ENCODE results near the gene TRIM23. TPM values are rescaled to one million over a fixed set of nuclear protein-coding genes. Genes with fewer than 3 reads are reported as not detected.
"Not testable (repeated sequence)": the region's sequence is repeated elsewhere in the genome, so short reads cannot be mapped to it uniquely, and the experiment has no call there.

TRIM23 gene
- 10 to 100 TPM; 26.1 to 29.6 (median 29.0) TPM for polyA plus RNA-seq (ENCODE audit: insufficient read length in 3 of 3)

DNA sequence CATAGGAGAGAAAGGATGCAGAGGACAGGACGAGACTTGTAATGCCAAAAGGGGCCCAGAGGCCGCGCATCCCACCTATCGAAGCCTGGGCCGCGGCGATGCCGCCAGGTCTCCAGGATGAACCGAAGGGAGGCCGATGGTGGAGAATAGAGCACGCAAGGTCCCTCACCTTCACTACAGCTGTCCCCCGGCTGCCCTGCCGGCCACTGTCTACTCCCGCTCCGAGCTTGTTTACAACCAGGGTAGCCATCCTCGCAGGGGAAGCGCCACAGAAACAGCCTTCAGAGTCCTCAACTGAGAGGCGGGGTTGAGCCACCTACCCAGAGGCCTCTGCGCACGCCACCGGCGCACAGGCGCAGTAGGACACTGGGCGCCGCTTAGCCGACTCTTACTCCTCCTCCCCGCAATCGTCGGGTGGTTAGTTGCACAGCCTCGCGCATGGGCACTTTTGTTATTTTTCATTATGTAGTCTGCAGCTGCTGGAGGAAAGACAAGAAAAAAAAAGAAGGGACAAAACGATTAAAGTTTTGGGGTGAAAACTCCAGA lies at the start of gene TRIM23:
Gene TRIM23, minus strand, starts transcription at position 309 of the 546 bp plus-strand sequence. Its CDS starts 59 bp downstream, at position 250.
- peak; percentile 91 to 94 (median 93) for DNase-seq (ENCODE audit: low read depth in 3 of 3, low spot score in 2 of 3)

DNA sequence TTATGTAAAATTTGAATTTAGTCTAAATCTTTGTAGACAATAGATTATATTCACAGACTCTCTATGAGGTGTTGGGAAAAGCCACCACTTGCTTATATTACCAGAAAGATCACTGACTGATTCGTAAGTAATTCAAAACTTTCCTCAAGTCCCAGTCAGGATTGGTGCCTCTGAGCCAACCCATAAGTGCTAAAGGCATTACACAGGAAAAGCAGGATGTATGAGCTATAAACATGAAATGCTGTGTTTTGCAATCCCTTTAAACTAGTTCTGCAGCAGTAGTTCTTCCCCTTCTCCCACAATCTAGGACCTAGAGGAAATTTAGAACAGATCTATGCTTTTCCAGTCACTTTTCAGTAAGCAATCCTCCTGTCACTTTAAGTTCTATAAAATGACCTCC lies 48.7 kb upstream of the TRIM23 start:
- no peak for DNase-seq (ENCODE audit: low read depth in 3 of 3, low spot score in 2 of 3)

DNA sequence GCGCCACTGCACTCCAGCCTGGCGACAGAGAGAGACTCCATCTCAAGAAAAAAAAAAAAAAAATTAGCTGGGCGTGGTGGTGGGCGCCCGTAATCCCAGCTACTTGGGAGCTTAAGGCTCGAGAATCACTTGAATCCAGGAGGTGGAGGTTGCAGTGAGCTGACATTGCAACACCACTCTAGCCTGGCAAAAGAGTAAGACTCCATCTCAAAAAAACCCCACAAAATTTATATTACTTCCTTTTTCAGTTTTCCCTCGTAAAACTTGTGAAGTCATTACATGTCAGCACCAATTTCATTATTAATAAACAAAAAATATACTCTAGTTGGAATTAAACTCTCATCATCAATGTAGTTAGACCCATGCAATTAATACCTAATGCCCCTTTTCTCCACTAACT lies 44.6 kb upstream of the TRIM23 start:
- DNase-seq (ENCODE audit: low read depth in 3 of 3, low spot score in 2 of 3) = no peak

DNA sequence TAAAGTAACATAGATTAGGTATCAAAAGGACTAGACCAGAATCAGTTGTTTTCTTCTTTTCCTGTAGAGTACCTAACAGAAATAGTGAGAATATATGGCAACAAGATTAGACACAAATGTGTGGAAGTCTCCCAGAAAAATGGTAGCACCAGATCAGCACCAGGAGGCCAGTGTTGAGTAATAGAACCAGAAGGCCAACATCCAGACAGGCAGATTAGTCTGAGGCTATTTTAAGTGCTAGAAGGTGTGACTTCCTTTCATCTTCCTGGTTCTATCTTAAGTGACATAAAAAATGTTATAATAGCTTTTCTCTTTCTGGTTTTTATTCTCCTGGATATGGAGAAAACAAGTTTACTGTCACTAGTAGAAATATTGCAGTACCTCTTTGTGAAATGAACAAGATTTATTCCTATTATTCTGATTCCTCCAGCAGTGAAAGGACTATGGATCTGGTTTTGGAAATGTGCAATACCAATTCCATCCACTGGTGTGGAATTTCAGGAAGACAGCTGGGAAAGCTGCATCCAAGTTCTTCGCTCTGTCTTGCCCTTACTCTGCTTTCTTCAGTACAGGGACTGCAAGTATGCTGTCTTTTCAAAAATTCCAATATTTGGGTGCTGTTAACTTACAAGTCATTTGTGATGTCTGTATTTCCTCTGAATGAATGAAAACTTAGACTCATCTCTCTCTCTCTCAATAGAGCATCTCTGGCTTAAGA lies 39.8 kb upstream of the TRIM23 start:
- no peak for DNase-seq (ENCODE audit: low read depth in 3 of 3, low spot score in 2 of 3)

DNA sequence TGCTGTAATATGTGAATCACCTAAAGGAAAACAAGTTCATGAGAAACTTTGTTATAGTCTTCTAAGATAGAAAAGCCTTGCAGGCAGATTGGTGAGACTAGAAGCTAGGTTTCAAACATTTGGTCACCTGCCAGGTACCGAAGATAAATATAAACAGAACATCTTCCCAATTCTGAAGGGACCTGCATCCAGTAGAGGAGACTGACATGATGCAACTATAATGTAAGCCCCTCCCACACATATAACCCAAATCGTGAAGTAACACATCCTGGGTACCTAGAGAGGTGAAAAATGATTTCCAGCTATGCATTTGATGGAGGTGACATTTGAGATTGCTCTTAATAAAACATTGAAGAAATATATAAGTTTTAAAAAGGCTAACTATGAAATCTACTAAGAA lies 30.6 kb upstream of the TRIM23 start:
- no peak for DNase-seq (ENCODE audit: low read depth in 3 of 3, low spot score in 2 of 3)

DNA sequence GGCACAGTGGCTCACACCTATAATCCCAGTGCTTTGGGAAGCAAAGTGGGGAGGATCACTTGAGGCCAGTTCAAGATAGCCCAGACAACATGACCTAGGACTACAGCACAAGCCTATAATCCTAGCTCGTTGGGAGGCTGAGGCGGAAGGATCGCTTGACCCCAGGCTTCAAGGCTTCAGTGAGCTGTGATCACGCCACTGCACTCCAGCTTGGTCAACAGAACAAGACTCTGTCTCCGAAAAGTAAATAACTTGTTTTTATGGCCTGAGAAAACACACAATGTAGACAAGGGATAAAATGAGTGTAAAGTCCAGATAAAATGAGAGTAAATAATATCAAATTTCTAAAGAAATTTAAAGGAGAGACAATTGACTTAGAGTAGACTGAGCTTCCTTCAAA lies 27.0 kb upstream of the TRIM23 start:
- no peak for DNase-seq (ENCODE audit: low read depth in 3 of 3, low spot score in 2 of 3)

DNA sequence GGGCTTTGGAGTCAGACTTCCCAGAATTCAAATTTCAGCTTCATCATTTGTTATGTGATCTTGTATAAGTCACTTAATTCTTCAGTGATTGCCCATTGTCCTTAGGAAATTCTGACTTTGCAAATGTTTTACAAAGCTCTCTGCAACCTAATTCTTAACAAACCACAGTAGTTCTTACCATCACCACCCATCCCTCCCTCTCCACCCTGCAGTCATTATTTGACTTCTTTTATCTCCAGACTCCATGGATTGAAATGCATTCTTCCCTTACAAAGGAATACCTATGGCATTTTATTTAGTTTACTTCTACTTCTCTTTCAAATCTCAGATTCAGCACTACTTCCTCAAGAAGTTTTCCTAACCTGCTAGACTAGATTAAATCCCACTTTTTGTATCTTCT lies 23.8 kb upstream of the TRIM23 start:
- no peak for DNase-seq (ENCODE audit: low read depth in 3 of 3, low spot score in 2 of 3)

DNA sequence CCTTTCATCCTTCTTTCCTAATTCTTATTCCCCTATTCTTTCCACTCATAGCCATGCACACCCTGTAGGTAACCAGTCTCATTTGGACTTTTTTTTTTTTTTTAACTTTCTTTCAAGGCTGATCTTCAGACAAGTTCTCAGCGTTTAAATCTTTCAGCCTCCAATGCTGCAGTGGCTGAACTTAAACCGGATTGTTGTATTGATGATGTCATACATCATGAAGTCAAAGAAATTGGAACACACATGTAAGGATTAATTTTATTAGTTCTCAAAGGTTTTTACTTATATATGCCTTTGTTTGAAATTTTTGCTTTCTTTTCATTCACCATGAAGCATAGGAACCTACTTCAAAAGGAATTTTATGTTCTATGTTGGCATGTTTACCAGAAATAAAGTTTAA lies 22.8 kb upstream of the TRIM23 start:
- DNase-seq (ENCODE audit: low read depth in 3 of 3, low spot score in 2 of 3) = no peak

DNA sequence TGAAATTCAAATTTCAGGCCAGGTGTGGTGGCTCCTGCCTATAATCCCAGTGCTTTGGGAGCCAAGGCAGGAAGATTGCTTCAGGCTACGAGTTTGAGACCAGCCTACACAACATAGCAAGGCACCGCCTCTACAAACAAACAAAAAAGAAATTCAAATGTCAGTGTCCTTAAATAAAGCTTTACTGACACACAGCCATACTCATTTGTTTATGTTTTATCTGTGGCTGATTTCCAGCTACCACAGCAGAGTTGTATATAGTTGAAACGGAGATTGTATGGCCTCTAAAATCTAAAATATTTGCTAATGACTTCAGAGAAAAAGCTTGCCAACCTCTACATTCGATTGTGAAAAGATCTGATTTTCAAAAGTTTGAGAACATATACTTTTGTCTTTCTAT lies 16.1 kb upstream of the TRIM23 start:
- no peak for DNase-seq (ENCODE audit: low read depth in 3 of 3, low spot score in 2 of 3)

DNA sequence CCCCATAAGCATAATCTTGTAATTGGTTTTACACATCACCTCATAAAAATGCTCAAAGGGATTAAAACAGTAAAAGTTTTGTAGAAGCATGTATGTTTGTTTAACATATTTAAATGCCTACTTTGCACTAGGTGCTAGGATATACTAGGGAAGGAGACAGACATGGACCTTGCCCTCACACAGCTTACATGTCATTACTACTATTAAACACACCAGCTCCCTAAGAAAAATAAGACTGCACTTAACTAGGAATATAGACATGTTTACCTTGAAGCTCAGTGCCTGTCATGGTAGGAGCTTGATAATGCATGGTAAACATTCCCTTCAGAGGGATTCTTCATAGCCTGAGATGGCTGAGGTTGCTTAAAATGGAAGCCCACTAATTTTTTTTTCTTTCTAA lies 6.8 kb upstream of the TRIM23 start:
- no peak for DNase-seq (ENCODE audit: low read depth in 3 of 3, low spot score in 2 of 3)

DNA sequence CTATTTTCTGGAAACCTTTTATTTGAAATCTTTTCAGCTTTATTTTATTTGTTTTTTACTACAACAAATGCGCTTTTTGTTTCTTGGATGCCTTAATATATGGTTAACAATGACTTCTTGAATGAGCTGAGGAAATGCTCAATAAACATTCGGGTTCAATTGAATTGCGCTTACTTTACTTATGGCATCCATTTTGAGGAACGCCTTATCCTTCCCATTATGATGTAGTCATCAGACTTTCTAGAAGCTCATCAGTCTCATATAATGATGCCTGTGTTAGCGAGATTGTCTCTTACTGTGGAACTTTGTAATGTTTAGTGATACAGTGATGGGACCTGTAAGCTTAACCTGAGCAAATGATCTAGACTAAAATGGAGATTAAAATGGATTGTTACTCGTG lies 1.6 kb upstream of the TRIM23 start:
- DNase-seq (ENCODE audit: low read depth in 3 of 3, low spot score in 2 of 3) = no peak

DNA sequence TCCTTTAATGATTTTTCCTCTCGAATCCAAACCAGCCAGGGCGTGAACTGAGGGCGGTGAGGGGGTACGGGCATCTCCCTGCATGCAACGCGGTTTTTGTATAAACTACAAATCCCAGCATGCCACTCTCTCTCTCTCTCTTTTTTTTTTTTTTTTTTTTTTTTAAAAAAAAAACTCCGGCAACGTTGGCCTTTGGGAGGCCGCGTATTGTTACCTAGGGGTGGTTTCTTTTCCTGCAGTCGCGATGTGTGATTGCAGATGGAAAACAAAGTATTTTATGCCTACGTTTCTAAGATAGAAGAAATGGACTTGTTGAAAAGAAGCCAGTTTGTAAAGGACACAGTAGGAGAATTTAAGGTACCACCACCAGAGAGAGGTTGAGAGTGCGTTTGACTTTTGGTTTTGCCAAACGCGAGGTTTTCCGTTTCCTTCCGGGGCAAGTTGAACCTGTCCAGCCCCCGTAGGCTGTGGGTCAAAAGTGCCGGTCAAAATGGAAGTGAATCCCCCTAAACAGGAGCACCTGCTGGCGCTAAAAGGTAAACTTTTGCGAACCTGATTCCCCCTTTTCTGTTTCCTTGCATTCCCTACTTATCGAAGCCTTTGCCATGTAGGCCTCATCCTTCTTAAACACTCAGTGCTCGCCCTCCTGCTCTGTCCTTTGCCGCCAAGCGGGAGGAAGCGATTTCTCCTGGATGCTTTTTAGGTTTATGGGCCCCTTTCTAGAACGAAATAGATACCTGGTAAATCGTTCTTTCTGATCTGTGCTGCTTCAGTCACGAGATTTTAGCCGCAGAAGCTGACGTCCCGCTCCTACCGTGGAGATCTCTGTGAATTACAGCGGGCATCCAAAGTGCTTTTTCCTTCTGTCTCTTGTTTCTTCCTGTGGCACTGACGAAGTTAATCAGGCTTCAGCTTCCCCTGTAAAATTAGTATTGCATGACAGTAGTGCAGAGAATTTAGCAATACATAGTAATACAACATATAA lies 730 bp upstream of the TRIM23 start, which contains the start of the genes SHLD3 and TRAPPC13:
Gene SHLD3, plus strand, starts transcription at position 457 of the 985 bp plus-strand sequence. CDS start 4,561 bp downstream, outside the sequence.
Gene TRAPPC13, plus strand, starts transcription at position 457 of the 985 bp plus-strand sequence. Its CDS starts 34 bp downstream, at position 491.
- peak; percentile 84 to 91 (median 87) for DNase-seq (ENCODE audit: low read depth in 3 of 3, low spot score in 2 of 3)

DNA sequence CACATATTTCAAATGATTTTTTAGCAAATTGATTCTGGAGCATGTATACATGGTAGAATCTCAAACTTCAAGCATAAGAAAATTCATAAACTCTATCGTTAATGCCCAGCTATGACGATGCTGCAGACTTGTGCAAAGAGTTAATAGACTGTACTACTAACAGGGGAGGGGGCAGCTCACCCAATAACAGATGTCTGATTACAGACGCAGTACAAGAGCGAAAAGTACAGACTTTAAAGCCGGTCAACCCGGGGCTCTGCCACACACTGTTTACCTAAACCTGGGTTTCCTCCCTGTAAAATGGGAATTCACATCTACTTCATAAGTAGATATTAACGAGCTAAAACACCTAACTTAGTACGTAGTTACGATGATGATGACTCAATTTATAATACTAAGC lies 651 bp downstream of the TRIM23 start:
- no peak for DNase-seq (ENCODE audit: low read depth in 3 of 3, low spot score in 2 of 3)

DNA sequence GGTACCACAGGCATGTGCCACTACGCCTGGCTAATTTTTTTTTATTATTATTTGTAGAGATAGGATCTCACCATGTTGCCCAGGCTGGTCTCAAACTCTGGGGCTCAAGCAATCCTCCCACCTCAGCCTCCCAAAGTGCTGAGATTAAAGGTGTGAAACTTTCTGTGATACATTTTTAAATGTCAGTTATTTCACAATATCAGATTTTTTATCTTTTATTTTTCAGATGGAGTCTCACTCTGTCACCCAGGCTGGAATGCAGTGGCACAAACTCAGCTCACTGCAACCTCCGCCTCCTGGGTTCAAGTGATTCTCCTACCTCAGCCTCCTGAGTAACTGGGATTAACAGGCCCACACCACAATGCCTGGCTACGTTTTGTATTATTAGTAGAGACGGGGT lies 2.2 kb downstream of the TRIM23 start:
- not testable (repeated sequence) for DNase-seq (ENCODE audit: low read depth in 3 of 3, low spot score in 2 of 3)

DNA sequence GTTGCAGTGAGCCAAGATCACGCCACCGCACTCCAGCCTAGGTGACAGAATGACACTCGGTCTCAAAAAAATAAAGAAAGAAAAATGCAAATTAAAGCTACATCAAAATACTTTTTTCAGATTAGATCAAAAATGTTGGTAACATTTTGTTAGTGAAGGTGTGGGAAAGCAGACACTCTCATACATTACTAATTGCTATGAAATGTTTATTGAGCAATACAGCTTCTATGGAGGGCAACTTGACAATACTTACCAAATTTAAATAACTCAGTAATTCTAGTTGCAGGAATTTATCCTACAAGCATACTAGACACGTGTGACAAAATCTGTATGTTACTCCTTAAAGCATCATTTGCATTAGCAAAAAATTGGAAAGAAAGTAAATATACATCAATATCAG lies 4.1 kb downstream of the TRIM23 start:
- DNase-seq (ENCODE audit: low read depth in 3 of 3, low spot score in 2 of 3) = no peak

DNA sequence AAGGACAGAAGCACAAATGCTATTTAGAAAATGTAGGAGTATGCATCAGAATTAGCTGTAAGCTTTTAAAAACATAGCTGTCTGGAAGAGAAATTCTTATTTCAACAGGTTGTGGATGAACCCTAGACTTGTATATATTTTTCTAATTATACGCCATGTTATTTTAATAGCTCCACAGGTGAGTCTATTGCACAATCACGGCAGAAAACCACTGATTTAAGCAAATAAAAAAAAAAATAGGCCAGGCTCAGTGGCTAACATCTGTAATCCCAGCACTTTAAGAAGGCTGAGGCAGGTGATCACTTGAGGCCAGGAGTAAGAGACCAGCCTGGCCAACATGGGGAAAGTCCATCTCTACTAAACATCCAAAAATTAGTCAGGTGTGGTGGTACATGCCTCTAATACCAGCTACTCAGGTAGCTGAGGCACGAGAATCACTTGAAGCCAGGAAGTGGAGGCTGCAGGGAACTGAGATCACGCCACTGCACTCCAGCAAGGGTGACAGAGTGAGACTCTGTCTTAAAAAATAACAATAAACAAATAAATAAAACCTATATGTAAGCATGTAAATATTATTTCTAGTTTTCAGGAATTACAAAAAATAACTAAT lies 11.7 kb downstream of the TRIM23 start:
- no peak for DNase-seq (ENCODE audit: low read depth in 3 of 3, low spot score in 2 of 3)

DNA sequence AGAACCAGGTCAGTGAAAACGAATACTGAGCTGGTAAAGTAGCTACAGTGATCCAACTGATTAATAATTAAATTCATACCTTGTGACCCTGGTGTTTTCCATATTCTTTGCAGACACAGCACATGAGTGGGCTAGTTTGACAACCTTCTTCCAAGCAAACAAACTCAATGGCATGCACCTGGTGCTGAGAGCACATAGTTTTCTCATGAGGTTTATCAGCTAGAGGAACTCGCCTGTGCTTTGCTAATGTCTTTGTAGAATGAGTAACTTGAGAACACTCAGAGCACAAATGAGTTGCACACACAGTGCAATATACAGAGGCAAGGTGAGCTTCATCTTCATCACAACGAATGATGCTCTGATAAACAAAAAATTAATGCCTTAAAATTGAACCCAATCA lies 12.6 kb downstream of the TRIM23 start:
- no peak for DNase-seq (ENCODE audit: low read depth in 3 of 3, low spot score in 2 of 3)

DNA sequence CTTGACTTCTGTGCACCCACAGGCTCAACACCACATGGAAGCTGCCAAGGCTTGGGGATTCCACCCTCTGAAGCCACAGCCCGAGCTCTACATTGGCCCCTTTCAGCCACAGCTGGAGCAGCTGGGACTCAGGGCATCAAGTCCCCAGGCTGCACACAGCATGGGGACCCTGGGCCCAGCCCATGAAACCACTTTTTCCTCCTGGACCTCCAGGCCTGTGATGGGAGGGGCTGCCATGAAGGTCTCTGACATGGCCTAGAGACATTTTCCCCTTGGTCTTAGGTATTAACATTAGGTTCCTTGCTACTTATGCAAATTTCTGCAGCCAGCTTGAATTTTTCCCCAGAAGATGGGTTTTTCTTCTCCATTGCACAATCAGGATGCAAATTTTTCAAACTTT lies 22.4 kb downstream of the TRIM23 start:
- not testable (repeated sequence) for DNase-seq (ENCODE audit: low read depth in 3 of 3, low spot score in 2 of 3)

DNA sequence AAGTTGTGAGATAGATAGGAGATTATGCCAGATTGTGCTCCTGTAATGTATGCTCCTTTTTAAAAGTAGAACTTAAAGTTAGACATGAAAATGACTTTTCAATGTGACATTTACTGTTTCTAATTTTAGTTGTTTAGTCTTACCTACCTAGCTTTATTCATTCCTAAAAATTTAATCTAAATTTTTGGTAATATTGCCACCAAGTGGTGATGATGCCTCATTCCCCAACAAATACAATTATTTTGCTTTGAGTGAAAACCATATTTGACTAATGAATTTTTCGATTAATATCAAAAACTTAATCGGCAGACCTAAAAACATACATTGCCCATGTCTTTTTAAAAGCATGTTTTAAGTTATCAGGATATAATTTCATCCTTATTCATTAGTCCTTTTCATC lies 35.4 kb downstream of the TRIM23 start:
- no peak for DNase-seq (ENCODE audit: low read depth in 3 of 3, low spot score in 2 of 3)

DNA sequence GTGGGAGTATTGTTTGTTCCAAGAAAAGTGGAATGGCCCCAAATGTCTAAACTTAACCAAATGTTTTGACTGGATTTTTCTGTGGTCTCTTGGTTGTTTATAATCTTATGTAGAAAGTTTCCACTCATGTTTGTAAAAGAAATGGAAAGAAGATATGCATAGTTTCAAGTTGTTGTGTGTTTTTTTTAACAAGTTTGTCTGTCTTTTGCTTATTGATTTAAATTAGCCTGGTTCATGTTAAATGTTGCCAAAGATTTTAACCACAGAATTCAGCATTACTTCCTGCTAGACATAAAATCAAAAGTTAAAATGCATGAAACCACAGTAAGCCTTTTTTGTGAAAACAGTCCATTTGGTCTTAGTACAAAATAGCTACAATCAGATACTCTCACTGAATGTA lies 47.0 kb downstream of the TRIM23 start:
- no peak for DNase-seq (ENCODE audit: low read depth in 3 of 3, low spot score in 2 of 3)
